GM10266 (cell line): Measurements from ENCODE around the gene RALGPS1.
A peak's percentile ranks its signal among the peaks of the same experiment; 100 is the strongest.

Experiments
- DNase-seq: peaks from one replicate; pipeline ENCODE4 v3.0.0; 2012; ENCODE audit errors: extremely low spot score
- CTCF ChIP-seq: IDR thresholded peaks from 2 replicates; pipeline ENCODE4 v1.5.1; 2012; ENCODE audit warnings: mild to moderate bottlenecking, low read depth; ENCODE audit not compliant: control insufficient read depth, insufficient read depth; ENCODE audit errors: missing control alignments

RALGPS1 gene

GRCh38 chr9:127045148-127045547 is 130.6 kb downstream of the RALGPS1 start:
- no peak for TF ChIP-seq CTCF
- no peak for DNase-seq

GRCh38 chr9:127047971-127048370 is 133.4 kb downstream of the RALGPS1 start:
- no peak for DNase-seq
- no peak for TF ChIP-seq CTCF

GRCh38 chr9:127049044-127049443 is 134.5 kb downstream of the RALGPS1 start:
- peak; percentile 22 for TF ChIP-seq CTCF
- DNase-seq, result peak; percentile 12

- no peak for DNase-seq
- TF ChIP-seq CTCF, result no peak
Measured at GRCh38 chr9:127049581-127049980, 135.0 kb downstream of the RALGPS1 start.

GRCh38 chr9:127050152-127050551 is 135.6 kb downstream of the RALGPS1 start:
- DNase-seq, result no peak
- TF ChIP-seq CTCF, result no peak

GRCh38 chr9:127050591-127051001 is 136.0 kb downstream of the RALGPS1 start:
- DNase-seq, result no peak
- no peak for TF ChIP-seq CTCF

GRCh38 chr9:127051881-127052595 is 137.5 kb downstream of the RALGPS1 start:
- TF ChIP-seq CTCF, result no peak
- DNase-seq, result no peak
